Tibial artery (tissue), 4 donors: ENCODE data around the gene TXNRD2.
A peak's percentile ranks its signal among the peaks of the same experiment; 100 is the strongest.

Source experiments
- DNase-seq, 2 donors: peaks; one replicate each; pipeline ENCODE4 v3.0.0-alpha.2; 2019
- H3K27ac ChIP-seq, 2 donors: fragments of 200-600 bp; sonication (generic) in 1 of 2; 1 replicate in 1 of 2; 2 replicates in 1 of 2; pipeline ENCODE4 v1.5.1; 2018 to 2019; ENCODE audit warnings: mild to moderate bottlenecking in 1 of 2
- H3K27me3 ChIP-seq, 2 donors: fragments of 200-600 bp; sonication (generic) in 1 of 2; one replicate each; pipeline versions ENCODE4 v1.5.1 to v1.6.0; 2016 to 2019
- H3K36me3 ChIP-seq, 3 donors: fragments of 200-600 bp; sonication (generic) in 2 of 3; one replicate each; pipeline ENCODE4 v1.5.1; 2016 to 2019; ENCODE audit warnings: mild to moderate bottlenecking in 2 of 3
- H3K4me1 ChIP-seq, 4 donors: fragments of 200-600 bp; sonication (generic) in 2 of 4; 1 replicate in 3 of 4; 2 replicates in 1 of 4; pipeline ENCODE4 v1.5.1; 2016 to 2019
- H3K4me3 ChIP-seq, 2 donors: fragments of 200-600 bp; sonication (generic) in 1 of 2; 1 replicate in 1 of 2; 2 replicates in 1 of 2; pipeline ENCODE4 v1.5.1; 2018 to 2019; ENCODE audit warnings: mild to moderate bottlenecking in 2 of 2
- H3K9me3 ChIP-seq, 3 donors: fragments of 200-600 bp; sonication (generic) in 1 of 3; one replicate each; pipeline ENCODE4 v1.5.1; 2016 to 2019
- intact Hi-C: fragments of 100-400 bp; cut with DNase I; formaldehyde crosslinking; loops from one replicate; pipeline ENCODE4 v1.15.0; 2023; ENCODE audit warnings: low total_unique reads
- TF ChIP-seq, protein P1 (sequence below), 2 experiments: fragments of 200-600 bp in 1 of 2; fragments of 450-650 bp in 1 of 2; IDR thresholded peaks; one replicate each; pipeline ENCODE4 v1.5.1; 2017 to 2019; ENCODE audit warnings: antibody characterized with exemption in 2 of 2, mild to moderate bottlenecking in 1 of 2, moderate library complexity in 1 of 2

TXNRD2 gene

DNA sequence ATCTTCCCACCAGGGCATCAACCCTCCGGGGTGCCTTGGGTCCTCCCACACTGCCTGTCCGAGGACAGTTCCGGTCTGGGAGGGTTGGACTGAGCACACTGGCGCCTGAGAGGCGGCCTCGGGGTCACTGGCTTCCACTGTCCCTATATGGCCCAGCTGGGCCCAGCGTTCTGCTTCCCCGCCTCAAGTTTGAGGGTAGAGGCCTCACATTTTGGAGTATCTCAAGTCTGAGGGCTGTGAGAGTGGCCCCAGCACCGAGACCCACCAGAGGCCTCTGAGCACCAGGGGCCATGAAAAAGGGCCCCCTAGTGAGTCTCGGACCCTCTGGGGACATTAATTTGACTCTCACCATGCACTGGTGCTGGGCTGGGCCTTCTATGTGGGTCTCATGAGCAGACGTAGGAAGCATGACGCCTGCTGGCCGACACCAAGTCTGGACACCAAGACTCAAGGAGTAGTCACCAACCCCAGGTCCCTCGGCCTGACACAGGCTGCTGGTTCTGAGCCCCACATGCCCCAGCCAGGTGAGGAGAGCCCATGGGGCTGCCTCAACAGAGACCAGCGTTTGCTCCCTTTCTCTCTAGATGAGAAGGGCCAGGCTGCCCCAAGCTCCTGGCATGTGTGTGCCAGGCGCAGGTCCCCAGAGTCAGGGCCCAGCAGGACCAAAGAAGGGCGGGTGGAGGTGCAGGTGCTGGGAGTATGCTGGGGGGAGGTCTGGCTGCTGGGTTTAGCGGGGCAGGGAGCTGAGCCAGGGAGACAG is 47.5 kb upstream of the TXNRD2 start:
- peak in 1 of 2 donors; percentile 72 for DNase-seq
- no peaks in the 10 kb centered on the region for H3K9me3 ChIP-seq
- H3K4me1 ChIP-seq, result peaks cover 8 to 93% (median 91%) of the 10 kb centered on the region in 4 donors
- H3K27ac ChIP-seq, result peak overlapping the region; percentile 97 to 98
- intact Hi-C loops, result no loop called here
- TF ChIP-seq, protein P1, sequence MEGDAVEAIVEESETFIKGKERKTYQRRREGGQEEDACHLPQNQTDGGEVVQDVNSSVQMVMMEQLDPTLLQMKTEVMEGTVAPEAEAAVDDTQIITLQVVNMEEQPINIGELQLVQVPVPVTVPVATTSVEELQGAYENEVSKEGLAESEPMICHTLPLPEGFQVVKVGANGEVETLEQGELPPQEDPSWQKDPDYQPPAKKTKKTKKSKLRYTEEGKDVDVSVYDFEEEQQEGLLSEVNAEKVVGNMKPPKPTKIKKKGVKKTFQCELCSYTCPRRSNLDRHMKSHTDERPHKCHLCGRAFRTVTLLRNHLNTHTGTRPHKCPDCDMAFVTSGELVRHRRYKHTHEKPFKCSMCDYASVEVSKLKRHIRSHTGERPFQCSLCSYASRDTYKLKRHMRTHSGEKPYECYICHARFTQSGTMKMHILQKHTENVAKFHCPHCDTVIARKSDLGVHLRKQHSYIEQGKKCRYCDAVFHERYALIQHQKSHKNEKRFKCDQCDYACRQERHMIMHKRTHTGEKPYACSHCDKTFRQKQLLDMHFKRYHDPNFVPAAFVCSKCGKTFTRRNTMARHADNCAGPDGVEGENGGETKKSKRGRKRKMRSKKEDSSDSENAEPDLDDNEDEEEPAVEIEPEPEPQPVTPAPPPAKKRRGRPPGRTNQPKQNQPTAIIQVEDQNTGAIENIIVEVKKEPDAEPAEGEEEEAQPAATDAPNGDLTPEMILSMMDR (IDR thresholded peaks at IDR 0.05), result no peak
- no peaks in the 10 kb centered on the region for H3K27me3 ChIP-seq
- H3K36me3 ChIP-seq, result no peaks in the 10 kb centered on the region
- H3K4me3 ChIP-seq, result no peak overlapping the region

DNA sequence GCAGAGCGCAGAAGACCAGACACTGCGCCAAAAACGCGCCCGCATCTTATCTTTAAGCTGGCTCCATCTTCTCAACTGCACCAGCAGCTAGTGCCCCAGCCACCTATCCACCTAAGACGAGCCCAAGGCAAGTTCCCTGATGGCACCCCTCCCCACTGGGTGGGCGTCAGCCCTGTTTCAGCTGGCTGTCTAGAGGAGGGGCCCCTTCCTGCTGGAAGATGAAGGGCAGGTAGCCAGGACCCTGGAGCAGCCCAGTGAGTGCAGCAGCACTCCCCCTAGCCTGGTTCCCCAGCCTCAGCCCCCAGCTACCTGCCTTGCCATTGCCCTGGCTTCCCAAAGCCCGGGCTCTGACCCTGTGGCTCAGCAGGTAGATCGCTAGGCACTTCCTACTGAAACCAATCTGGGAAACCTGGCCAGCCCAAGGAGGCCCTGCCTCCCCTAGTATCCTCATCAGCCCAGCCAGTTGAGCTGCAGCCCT is 46.8 kb upstream of the TXNRD2 start:
- DNase-seq, result peak in 1 of 2 donors; percentile 66
- Histone ChIP-seq H3K4me1 (peaks cover 8 to 95% (median 91%) of the 10 kb centered on the region in 4 donors), H3K4me3 (no peak overlapping the region), H3K9me3 (no peaks in the 10 kb centered on the region), H3K27ac (peak overlapping the region; percentile 97 to 98), H3K36me3 (no peaks in the 10 kb centered on the region), H3K27me3 (no peaks in the 10 kb centered on the region)
- intact Hi-C loops, result no loop called here
- TF ChIP-seq, protein P1 (IDR thresholded peaks at IDR 0.05), result no peak

DNA sequence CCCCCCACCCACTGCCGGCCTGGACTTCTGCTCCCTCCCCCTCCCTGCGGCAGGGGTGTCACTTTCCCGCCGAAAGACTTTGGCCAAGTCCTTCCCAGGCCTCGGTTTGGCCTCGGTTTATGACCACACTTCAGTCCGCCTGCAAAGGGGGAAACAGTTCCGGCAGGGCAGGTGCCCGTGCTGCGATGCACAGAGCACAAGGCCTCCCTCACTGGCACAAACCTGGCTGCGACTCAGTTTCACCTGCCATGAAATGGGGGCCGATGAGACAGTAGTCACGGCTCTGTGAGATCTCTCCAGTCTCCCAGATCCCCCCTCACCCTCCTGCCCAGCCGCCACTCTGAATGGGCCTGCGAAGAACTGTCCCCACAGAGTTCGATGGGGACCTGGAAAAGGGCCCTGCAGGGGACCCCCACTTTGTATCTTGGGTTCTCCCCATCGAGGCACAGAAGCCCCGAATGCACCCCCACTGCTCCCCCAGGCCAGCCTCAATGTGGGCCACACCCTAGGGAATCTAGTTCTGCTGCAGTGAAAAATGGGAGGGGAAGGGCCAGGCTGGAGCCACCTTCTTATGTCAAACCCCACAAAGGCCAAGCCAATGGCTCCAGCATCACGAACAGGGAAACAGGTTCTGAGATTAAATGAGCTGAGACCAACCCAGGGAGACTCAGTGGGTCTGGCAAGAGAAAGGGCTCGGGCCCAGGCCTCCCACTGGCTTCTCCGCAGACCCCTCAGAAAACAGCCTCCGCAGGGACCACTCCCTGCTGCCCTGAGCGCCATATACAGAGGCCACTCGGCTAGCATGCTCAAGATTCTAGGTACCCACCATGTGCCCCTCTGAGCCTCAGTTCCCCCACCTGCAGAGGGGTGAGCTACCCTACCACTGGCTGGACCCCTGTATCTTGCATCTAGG is 46.0 kb upstream of the TXNRD2 start:
- Histone ChIP-seq H3K27ac (peak overlapping the region; percentile 97 to 98), H3K4me1 (peaks cover 8 to 95% (median 91%) of the 10 kb centered on the region in 4 donors), H3K9me3 (no peaks in the 10 kb centered on the region), H3K4me3 (peak overlapping the region in 1 of 2 donors; percentile 95), H3K27me3 (no peaks in the 10 kb centered on the region), H3K36me3 (no peaks in the 10 kb centered on the region)
- no peak for DNase-seq
- intact Hi-C loops, result no loop called here
- TF ChIP-seq, protein P1 (IDR thresholded peaks at IDR 0.05), result no peak

DNA sequence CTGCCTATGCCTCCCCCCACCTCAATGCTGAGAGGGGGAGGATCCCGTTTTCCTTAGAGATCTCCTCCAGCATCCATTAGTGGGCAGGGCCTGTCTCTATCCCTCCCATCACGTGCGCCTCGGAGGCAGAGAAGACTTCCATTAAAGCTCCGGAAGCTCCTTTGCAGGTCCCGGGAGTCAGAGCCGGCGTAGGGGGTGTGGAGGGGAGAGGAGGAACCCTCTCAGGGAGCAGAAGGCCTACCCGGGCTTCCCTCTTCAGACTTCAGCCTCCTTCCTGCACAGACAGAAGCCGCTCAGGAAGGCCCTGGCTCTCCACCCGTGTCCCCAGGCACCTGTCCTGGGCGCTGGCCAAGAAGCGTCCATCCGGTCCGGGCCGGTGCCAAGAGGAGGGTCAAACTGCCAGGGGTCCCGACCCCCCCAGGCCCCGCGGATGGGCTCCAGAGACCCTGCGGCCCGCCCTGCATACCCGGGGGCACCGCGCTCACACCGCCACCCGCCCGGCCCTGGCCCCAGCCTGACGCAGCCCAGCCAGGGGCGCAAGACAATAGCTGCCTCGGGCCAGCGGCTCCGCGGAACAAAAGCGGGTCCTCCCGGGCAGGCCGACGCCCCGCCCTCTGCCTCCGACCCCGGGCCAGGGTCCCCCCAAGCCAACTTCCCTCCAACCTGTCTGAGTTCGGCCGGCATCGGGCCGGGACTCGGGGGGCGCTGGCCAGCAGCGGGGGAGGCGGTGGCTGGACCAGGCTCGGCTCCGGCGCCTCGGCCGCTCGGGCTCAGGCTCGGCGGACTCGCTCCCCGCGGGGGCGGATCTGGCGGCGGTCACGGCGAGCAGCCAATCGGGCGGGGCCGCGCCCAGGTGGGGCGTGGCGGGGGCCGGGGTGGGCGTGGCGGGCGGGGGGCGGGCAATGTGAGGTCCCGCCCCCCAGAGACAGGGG is 45.1 kb upstream of the TXNRD2 start:
- no peaks in the 10 kb centered on the region for H3K9me3 ChIP-seq
- intact Hi-C loops, result no loop called here
- TF ChIP-seq, protein P1 (IDR thresholded peaks at IDR 0.05), result no peak
- peaks cover 0 to 3% (median 3%) of the 10 kb centered on the region in 3 donors for H3K36me3 ChIP-seq
- peaks cover 8 to 91% (median 84%) of the 10 kb centered on the region in 4 donors for H3K4me1 ChIP-seq
- H3K27ac ChIP-seq, result peak overlapping the region; percentile 97 to 98
- DNase-seq, result peak; percentile 71 to 91
- peak overlapping the region; percentile 80 to 95 for H3K4me3 ChIP-seq
- no peaks in the 10 kb centered on the region for H3K27me3 ChIP-seq

DNA sequence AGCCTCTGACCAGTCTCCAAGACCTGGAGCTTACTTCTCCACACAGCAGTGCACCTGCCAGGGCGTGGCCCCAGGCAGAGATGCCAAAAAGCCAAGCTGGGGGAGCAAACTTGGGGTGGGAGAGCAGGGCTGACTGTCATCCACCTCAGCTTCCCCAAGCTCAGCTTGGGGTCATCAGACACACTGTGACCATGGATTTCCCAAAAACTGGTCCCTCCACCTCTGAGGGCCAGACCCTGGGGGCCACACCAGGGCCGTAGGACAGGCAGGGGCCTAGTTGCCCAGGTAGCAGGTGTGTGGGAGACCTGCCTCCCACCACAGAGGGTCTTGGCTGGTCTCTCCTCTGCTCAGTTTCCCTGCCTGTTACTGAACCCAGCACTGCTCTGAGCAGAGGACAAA is 44.4 kb upstream of the TXNRD2 start:
- DNase-seq, result no peak
- peaks cover 8 to 84% (median 78%) of the 10 kb centered on the region in 4 donors for H3K4me1 ChIP-seq
- TF ChIP-seq, protein P1 (IDR thresholded peaks at IDR 0.05), result no peak
- intact Hi-C loops, result no loop called here
- no peaks in the 10 kb centered on the region for H3K9me3 ChIP-seq
- no peaks in the 10 kb centered on the region for H3K27me3 ChIP-seq
- H3K27ac ChIP-seq, result peak overlapping the region; percentile 97 to 98
- peak overlapping the region; percentile 80 to 95 for H3K4me3 ChIP-seq
- H3K36me3 ChIP-seq, result peaks cover 5 to 10% (median 9%) of the 10 kb centered on the region in 3 donors
